GM19397 (cell line): ENCODE measurements around the gene FOXK2.

Experiments
- ATAC-seq: cut with Tn5 transposase; IDR thresholded peaks from one replicate; pipeline ENCODE4 v1.9.1; 2021; ENCODE audit warnings: mild to moderate bottlenecking, moderate library complexity; ENCODE audit not compliant: unreplicated experiment

The FOXK2 gene

GRCh38 chr17:82587234-82588086 lies 67.9 kb downstream of the FOXK2 start:
- no peak for ATAC-seq

GRCh38 chr17:82588266-82589175 lies 69.0 kb downstream of the FOXK2 start:
- no peak for ATAC-seq

GRCh38 chr17:82589851-82590180 lies 70.3 kb downstream of the FOXK2 start:
- ATAC-seq = no peak

GRCh38 chr17:82590216-82590615 lies 70.7 kb downstream of the FOXK2 start:
- ATAC-seq = no peak

GRCh38 chr17:82590881-82591539 lies 71.5 kb downstream of the FOXK2 start:
- ATAC-seq = no peak

GRCh38 chr17:82592289-82592766 lies 72.8 kb downstream of the FOXK2 start:
- ATAC-seq = no peak

GRCh38 chr17:82592767-82593589 lies 73.4 kb downstream of the FOXK2 start:
- ATAC-seq = no peak

GRCh38 chr17:82593590-82594087 lies 74.1 kb downstream of the FOXK2 start:
- no peak for ATAC-seq

GRCh38 chr17:82594571-82594970 lies 75.0 kb downstream of the FOXK2 start:
- ATAC-seq = no peak

- ATAC-seq = no peak
Measured at GRCh38 chr17:82595893-82596292, 76.4 kb downstream of the FOXK2 start.

- no peak for ATAC-seq
Measured at GRCh38 chr17:82596296-82596695, 76.8 kb downstream of the FOXK2 start.

GRCh38 chr17:82596837-82597672 lies 77.5 kb downstream of the FOXK2 start:
- ATAC-seq = no peak

GRCh38 chr17:82598256-82599119 lies 79.0 kb downstream of the FOXK2 start:
- no peak for ATAC-seq

- ATAC-seq = no peak
Measured at GRCh38 chr17:82599674-82600661, 80.4 kb downstream of the FOXK2 start.

- ATAC-seq = no peak
Measured at GRCh38 chr17:82600731-82601446, 81.4 kb downstream of the FOXK2 start.

GRCh38 chr17:82601447-82602000 lies 82.0 kb downstream of the FOXK2 start:
- no peak for ATAC-seq
